Omental fat pad (tissue), 4 donors: Measurements from ENCODE around the gene GYS2. TPM values are rescaled to one million over a fixed set of nuclear protein-coding genes. Genes with fewer than 3 reads are reported as not detected.

ENCODE experiments used
- ATAC-seq: fragments of 150-250 bp; one replicate; pipeline ENCODE4 v1.9.1; 2016; ENCODE audit warnings: mild to moderate bottlenecking, moderate library complexity; ENCODE audit not compliant: low FRiP score
- DNase-seq: peaks from one replicate; pipeline ENCODE4 v3.0.0-alpha.2; 2019; ENCODE audit warnings: low spot score
- CTCF ChIP-seq, 3 donors: fragments of 450-650 bp; IDR thresholded peaks; one replicate each; pipeline ENCODE4 v1.5.1; 2016 to 2017; ENCODE audit warnings: antibody characterized with exemption in 3 of 3, mild to moderate bottlenecking in 3 of 3, moderate library complexity in 2 of 3
- total RNA-seq, 4 donors: library from RNA; depleted of rRNA; stranded (reverse); fragments of >200 nt; gene quantifications; one replicate each; pipeline ENCODE4 v1.1.0, GENCODE V29; 2016

The GYS2 gene
- total RNA-seq, 4 donors from 2014 or later: 0.13 to 2.0 (median 0.45) TPM

GRCh38 chr12:21500786-21501257 is 103.8 kb downstream of the GYS2 start:
- DNase-seq: no peak
- TF ChIP-seq CTCF (IDR thresholded peaks at IDR 0.05): no peak
- ATAC-seq: no peak

GRCh38 chr12:21499765-21500164 is 104.9 kb downstream of the GYS2 start:
- ATAC-seq (no peak), DNase-seq (no peak)
- no peak for TF ChIP-seq CTCF (IDR thresholded peaks at IDR 0.05)

Other genes starting within 250 kb of the GYS2 start
- not detected for gene IAPP, start 231.9 kb downstream of the GYS2 start, total RNA-seq
- 10 to 100 TPM; 13.8 to 24.9 (median 17.7) TPM for gene PYROXD1, start 167.2 kb downstream of the GYS2 start, total RNA-seq
- 10 to 100 TPM; 28.7 to 41.6 (median 33.3) TPM for gene RECQL, start 103.2 kb downstream of the GYS2 start, total RNA-seq
- 10 to 100 TPM; 22.0 to 39.0 (median 26.6) TPM for gene GOLT1B, start 103.1 kb downstream of the GYS2 start, total RNA-seq
- 1 to 10 TPM in 2 of 4 donors, under 1 TPM in 2; 0.38 to 5.4 (median 1.3) TPM for gene SPX, start 78.6 kb downstream of the GYS2 start, total RNA-seq
- 100 to 1,000 TPM; 259 to 578 (median 539) TPM for gene LDHB, start 53.0 kb upstream of the GYS2 start, total RNA-seq
- gene KCNJ8, start 169.9 kb upstream of the GYS2 start, total RNA-seq: 10 to 100 TPM; 12.2 to 34.5 (median 26.4) TPM